IMR-90 (cell line): Measurements from ENCODE around the gene HIVEP3. TPM values are rescaled to one million over a fixed set of nuclear protein-coding genes. Genes with fewer than 3 reads are reported as not detected.

Experiments used
- ATAC-seq: fragments of 200-7000 bp; cut with Tn5 transposase; 2 replicates; pipeline ENCODE4 v1.9.1; 2020; ENCODE audit warnings: low read depth, mild to moderate bottlenecking, moderate library complexity
- BruUV-seq: library from RNA; stranded (reverse); fragments of 400-500 nt; replicated peaks from 2 replicates; lab custom pipeline; 2021; lab: Mats Ljungman, UMichigan
- CTCF ChIA-PET: fragments of 300-600 bp; formaldehyde crosslinking; extraction: SDS; loops from one replicate; lab custom pipeline; 2021; ENCODE audit warnings: antibody characterized with exemption; lab: Yijun Ruan, JAX
- POLR2A ChIA-PET: fragments of 300-600 bp; sonication (Branson Sonifier 250); formaldehyde crosslinking; loops from one replicate; lab custom pipeline; 2022; ENCODE audit warnings: antibody characterized with exemption; ENCODE audit not compliant: unreplicated experiment; lab: Charles Lee
- DNase-seq: peaks from one replicate; pipeline ENCODE4 v3.0.0; 2013
- H2AFZ ChIP-seq: replicated peaks from 2 replicates; pipeline ENCODE3; 2013; ENCODE audit warnings: low read length, mild to moderate bottlenecking; ENCODE audit not compliant: poor library complexity
- H2AK5ac ChIP-seq: 2 replicates; pipeline ENCODE4 v1.6.1; 2013; ENCODE audit warnings: low read depth, low read length, inconsistent platforms
- H2AK9ac ChIP-seq: replicated peaks from 2 replicates; pipeline ENCODE3; 2013; ENCODE audit warnings: mild to moderate bottlenecking, low read depth, low read length, moderate library complexity; ENCODE audit not compliant: poor library complexity
- H2BK120ac ChIP-seq: 2 replicates; pipeline ENCODE4 v1.6.1; 2013; ENCODE audit warnings: low read depth, low read length, inconsistent platforms
- H2BK15ac ChIP-seq: 3 replicates; pipeline ENCODE4 v1.6.1; 2013; ENCODE audit warnings: low read depth, low read length, inconsistent platforms
- H2BK20ac ChIP-seq: 2 replicates; pipeline ENCODE4 v1.6.1; 2013; ENCODE audit warnings: low read depth, mild to moderate bottlenecking, inconsistent platforms, low read length, moderate library complexity
- H2BK5ac ChIP-seq: 2 replicates; pipeline ENCODE4 v1.6.1; 2013; ENCODE audit warnings: mild to moderate bottlenecking, low read depth, low read length, inconsistent platforms; ENCODE audit not compliant: poor library complexity, severe bottlenecking
- H3K14ac ChIP-seq: replicated peaks from 2 replicates; pipeline ENCODE4 v1.6.1; 2013; ENCODE audit warnings: low read depth, low read length, inconsistent platforms
- H3K18ac ChIP-seq: 2 replicates; pipeline ENCODE4 v1.6.1; 2013; ENCODE audit warnings: low read depth, low read length, control low read depth
- H3K23ac ChIP-seq: 2 replicates; pipeline ENCODE4 v1.6.1; 2013; ENCODE audit warnings: low read depth, low read length, inconsistent platforms
- H3K27ac ChIP-seq: 2 replicates; pipeline ENCODE4 v1.5.1; 2013; ENCODE audit warnings: mild to moderate bottlenecking, control low read depth, low read length; ENCODE audit not compliant: insufficient read depth
- H3K27me3 ChIP-seq: 2 replicates; pipeline ENCODE4 v1.6.1; 2013; ENCODE audit warnings: low read length; ENCODE audit not compliant: control insufficient read depth, insufficient read depth
- H3K36me3 ChIP-seq: 2 replicates; pipeline ENCODE4 v1.6.1; 2013; ENCODE audit warnings: low read length, mixed read lengths; ENCODE audit not compliant: control insufficient read depth, insufficient read depth
- H3K4ac ChIP-seq: 2 replicates; pipeline ENCODE4 v1.6.1; 2013; ENCODE audit warnings: low read depth, low read length, inconsistent platforms
- H3K4me1 ChIP-seq: 2 replicates; pipeline ENCODE4 v1.6.1; 2013; ENCODE audit warnings: low read length, mixed read lengths; ENCODE audit not compliant: control insufficient read depth, insufficient read depth
- H3K4me2 ChIP-seq: 2 replicates; pipeline ENCODE4 v1.6.1; 2013; ENCODE audit warnings: low read depth, mild to moderate bottlenecking, control low read depth, low read length, moderate library complexity
- H3K4me3 ChIP-seq: 2 replicates; pipeline ENCODE4 v1.5.1; 2013; ENCODE audit warnings: low read depth, mild to moderate bottlenecking, control low read depth, low read length, moderate library complexity; ENCODE audit not compliant: insufficient read depth
- H3K56ac ChIP-seq: 2 replicates; pipeline ENCODE4 v1.6.1; 2013; ENCODE audit warnings: low read length, inconsistent platforms; ENCODE audit not compliant: insufficient read depth; ENCODE audit errors: extremely low read depth
- H3K79me1 ChIP-seq, 2 experiments: 2 replicates each; pipeline ENCODE4 v1.6.1; 2013; ENCODE audit warnings: low read length in 2 of 2, inconsistent platforms in 1 of 2, low read depth in 1 of 2
- H3K9ac ChIP-seq: 2 replicates; pipeline ENCODE4 v1.6.1; 2013; ENCODE audit warnings: low read depth, low read length, control low read depth
- H3K9me1 ChIP-seq: 2 replicates; pipeline ENCODE4 v1.6.1; 2013; ENCODE audit warnings: low read length, inconsistent platforms; ENCODE audit not compliant: insufficient read depth
- H3K9me3 ChIP-seq: 2 replicates; pipeline ENCODE4 v1.6.1; 2013; ENCODE audit warnings: low read length; ENCODE audit not compliant: control insufficient read depth, insufficient read depth
- H4K20me1 ChIP-seq: 2 replicates; pipeline ENCODE4 v1.6.1; 2013; ENCODE audit warnings: low read length, inconsistent platforms; ENCODE audit not compliant: insufficient read depth
- H4K5ac ChIP-seq: 2 replicates; pipeline ENCODE4 v1.6.1; 2013; ENCODE audit warnings: mild to moderate bottlenecking, low read depth, low read length, control low read depth
- H4K8ac ChIP-seq, 2 experiments: 2 replicates each; pipeline ENCODE4 v1.6.1; 2013; ENCODE audit warnings: low read depth in 2 of 2, low read length in 2 of 2, control low read depth in 1 of 2, inconsistent platforms in 1 of 2
- H4K91ac ChIP-seq: 2 replicates; pipeline ENCODE4 v1.6.1; 2013; ENCODE audit warnings: low read depth, low read length, inconsistent platforms; ENCODE audit not compliant: insufficient read depth
- BHLHE40 ChIP-seq: fragments of 150-350 bp; IDR thresholded peaks from 2 replicates; pipeline ENCODE4 v1.6.1; 2016; ENCODE audit warnings: mild to moderate bottlenecking, low read depth, low read length
- CEBPB ChIP-seq: IDR thresholded peaks from 2 replicates; pipeline ENCODE4 v1.6.1; 2012; ENCODE audit warnings: low read depth, low read length, improper control_type of control experiment
- CHD1 ChIP-seq: IDR thresholded peaks from 2 replicates; pipeline ENCODE4 v1.6.1; 2012; ENCODE audit warnings: low read depth, low read length, improper control_type of control experiment
- CTCF ChIP-seq: conservative IDR thresholded peaks from 2 replicates; pipeline ENCODE4 v1.5.1; 2012; ENCODE audit warnings: mild to moderate bottlenecking, low read depth, low read length, improper control_type of control experiment
- ELK1 ChIP-seq: fragments of 150-350 bp; IDR thresholded peaks from 2 replicates; pipeline ENCODE4 v1.6.1; 2016; ENCODE audit warnings: low read depth, mild to moderate bottlenecking, low read length, moderate library complexity, borderline replicate concordance
- FOS ChIP-seq: fragments of 150-350 bp; IDR thresholded peaks from 2 replicates; pipeline ENCODE4 v1.6.1; 2016; ENCODE audit warnings: low read depth, low read length
- MAFK ChIP-seq: IDR thresholded peaks from 2 replicates; pipeline ENCODE4 v1.6.1; 2012; ENCODE audit warnings: low read depth, low read length, improper control_type of control experiment
- MAZ ChIP-seq: IDR thresholded peaks from 2 replicates; pipeline ENCODE4 v1.6.1; 2012; ENCODE audit warnings: low read depth, mild to moderate bottlenecking, low read length, improper control_type of control experiment, moderate library complexity, borderline replicate concordance
- MXI1 ChIP-seq: IDR thresholded peaks from 2 replicates; pipeline ENCODE4 v1.6.1; 2012; ENCODE audit warnings: low read depth, mild to moderate bottlenecking, low read length, moderate library complexity, borderline replicate concordance
- NFE2L2 ChIP-seq: fragments of 150-350 bp; IDR thresholded peaks from 2 replicates; pipeline ENCODE4 v1.6.1; 2016; ENCODE audit warnings: low read depth, mild to moderate bottlenecking, low read length
- POLR2A ChIP-seq: IDR thresholded peaks from 2 replicates; pipeline ENCODE4 v1.6.1; 2012; ENCODE audit warnings: mild to moderate bottlenecking, low read depth, low read length
- RAD21 ChIP-seq: IDR thresholded peaks from 2 replicates; pipeline ENCODE4 v1.6.1; 2012; ENCODE audit warnings: low read length, improper control_type of control experiment
- RCOR1 ChIP-seq: IDR thresholded peaks from 2 replicates; pipeline ENCODE4 v1.6.1; 2012; ENCODE audit warnings: mild to moderate bottlenecking, low read length, improper control_type of control experiment; ENCODE audit not compliant: insufficient replicate concordance
- RFX5 ChIP-seq: IDR thresholded peaks from 2 replicates; pipeline ENCODE4 v1.8.0; 2012; ENCODE audit warnings: low read depth, mild to moderate bottlenecking, low read length, moderate library complexity
- SMC3 ChIP-seq: fragments of 150-350 bp; IDR thresholded peaks from 2 replicates; pipeline ENCODE4 v1.6.1; 2016; ENCODE audit warnings: low read depth, mild to moderate bottlenecking, antibody characterized with exemption, low read length, moderate library complexity
- USF2 ChIP-seq: fragments of 150-350 bp; IDR thresholded peaks from 2 replicates; pipeline ENCODE4 v1.6.1; 2017; ENCODE audit warnings: mild to moderate bottlenecking, antibody characterized with exemption, low read length, low read depth
- WGBS, 2 experiments: methylation state at CpG; one replicate each; pipeline versions ENCODE4 v1.1.5 to v1.1.7; 2013; ENCODE audit warnings: missing lambda C conversion rate in 2 of 2; ENCODE audit not compliant: insufficient read length in 1 of 2; ENCODE audit errors: extremely low coverage in 2 of 2; 5-methylcytosine and 5-hydroxymethylcytosine counted together
- dilution Hi-C: fragments of 300-500 bp; cut with HindIII; formaldehyde crosslinking; loops from one replicate; pipeline ENCODE4 v1.14.3; 2018; ENCODE audit warnings: low sequenced_read_pairs; ENCODE audit not compliant: unreplicated experiment
- in situ Hi-C: fragments of 300-500 bp; cut with MboI; formaldehyde crosslinking; loops from 3 replicates; pipeline ENCODE4 v1.14.3; 2019; ENCODE audit warnings: low sequenced_read_pairs, inconsistent platforms, mixed read lengths
- intact Hi-C: fragments of 100-400 bp; cut with micrococcal nuclease; formaldehyde crosslinking; loops from 2 replicates; pipeline ENCODE4 v1.10.0; 2022
- polyA plus RNA-seq, 3 experiments: library from polyadenylated mRNA; depleted of rRNA; stranded (reverse); fragments of >200 nt; gene quantifications; 2 replicates each; pipeline ENCODE4 v1.2.3, GENCODE V29; 2012; ENCODE audit warnings: low replicate concordance in 1 of 3
- total RNA-seq: library from RNA; depleted of rRNA; stranded (reverse); fragments of >200 nt; gene quantifications from 2 replicates; pipeline ENCODE4 v1.2.3, GENCODE V29; 2012

HIVEP3 gene
- total and polyA plus RNA-seq, 2 of the 4 experiments (the other 2 are of a cell fraction) = 1.4 to 4.0 TPM

DNA sequence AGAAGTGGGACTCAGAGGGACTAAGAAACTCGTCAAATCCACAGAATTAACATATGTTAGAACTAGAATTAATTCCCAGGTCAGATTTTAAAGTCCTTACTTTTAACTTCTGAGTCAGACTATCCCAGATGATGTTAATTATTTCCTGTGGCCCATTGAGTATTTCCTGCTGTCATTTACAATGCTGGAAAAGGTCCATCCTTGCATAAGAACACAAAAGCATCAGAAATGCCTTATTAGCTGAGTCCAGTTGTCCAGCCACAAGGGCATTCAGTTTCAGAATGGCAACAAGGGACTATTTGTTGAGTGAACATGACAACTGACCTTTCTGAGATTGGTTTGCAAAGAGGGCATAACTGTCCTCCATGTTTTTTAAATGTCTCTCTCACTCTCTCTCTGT is 16.5 kb upstream of the HIVEP3 start:
- in situ Hi-C loops (no loop called here), intact Hi-C loops (no loop called here), dilution Hi-C loops (no loop called here)
- no peak overlapping the region for H4K91ac ChIP-seq
- H3K4me2 ChIP-seq = no peak overlapping the region
- no peak overlapping the region for H3K56ac ChIP-seq
- no peak overlapping the region for H2AFZ ChIP-seq
- no peak overlapping the region for H2BK120ac ChIP-seq
- H3K27ac ChIP-seq = no peak overlapping the region
- ChIA-PET CTCF (no interaction called here), POLR2A (no interaction called here)
- H2AK5ac ChIP-seq = no peak overlapping the region
- H3K9me1 ChIP-seq = 0 out of 2 replicates have a peak, but pooled peaks cover 2% of the 10 kb centered on the region
- no peaks in the 10 kb centered on the region for H4K20me1 ChIP-seq
- TF ChIP-seq MAFK = no peak
- no peak for TF ChIP-seq MAZ
- TF ChIP-seq SMC3 = no peak
- TF ChIP-seq ELK1 = no peak
- TF ChIP-seq RCOR1 = no peak
- no peak for TF ChIP-seq BHLHE40
- TF ChIP-seq CEBPB = no peak
- TF ChIP-seq RFX5 = no peak
- TF ChIP-seq FOS = no peak
- TF ChIP-seq CHD1 = no peak
- no peak for TF ChIP-seq USF2
- no peak for TF ChIP-seq MXI1
- TF ChIP-seq NFE2L2 = no peak
- TF ChIP-seq POLR2A = no peak
- no peak for TF ChIP-seq CTCF
- TF ChIP-seq RAD21 = no peak
- no peak overlapping the region for H3K14ac ChIP-seq
- H3K9ac ChIP-seq = no peak overlapping the region
- H2BK20ac ChIP-seq = no peak overlapping the region
- no peak overlapping the region for H3K4ac ChIP-seq
- no peaks in the 10 kb centered on the region for H3K4me1 ChIP-seq
- H2AK9ac ChIP-seq = no peak overlapping the region
- no peak overlapping the region for H2BK5ac ChIP-seq
- H3K27me3 ChIP-seq = no peaks in the 10 kb centered on the region
- no peak overlapping the region for H3K23ac ChIP-seq
- H3K18ac ChIP-seq = no peak overlapping the region
- no peaks in the 10 kb centered on the region for H3K36me3 ChIP-seq
- no peaks in the 10 kb centered on the region for H3K9me3 ChIP-seq
- no peak for ATAC-seq
- no peaks in the 10 kb centered on the region for H3K79me1 ChIP-seq
- no CpG with 5 or more reads among the region's 1 CpG for WGBS, 2 experiments
- H4K5ac ChIP-seq = no peak overlapping the region
- no peak overlapping the region for H2BK15ac ChIP-seq
- H4K8ac ChIP-seq = no peak overlapping the region
- DNase-seq = peak; percentile 34
- BruUV-seq = no TSS peak
- H3K4me3 ChIP-seq = no peak overlapping the region
